Lung microvascular endothelial cell (primary cell): ENCODE results near the gene ZDHHC3. TPM values are rescaled to one million over a fixed set of nuclear protein-coding genes. Genes with fewer than 3 reads are reported as not detected.

Experiments
- DNase-seq, 2 donors: peaks; one replicate each; pipeline versions ENCODE4 v3.0.0 to v3.0.0-alpha.2; 2010; ENCODE audit warnings: low read depth in 2 of 2
- total RNA-seq: library from RNA; depleted of rRNA; stranded (reverse); fragments of >200 nt; gene quantifications from 2 replicates; pipeline ENCODE4 v1.2.1, GENCODE V29; 2014

Gene ZDHHC3
- total RNA-seq, 1 donor from 2014 or later: 61.5 TPM

DNA sequence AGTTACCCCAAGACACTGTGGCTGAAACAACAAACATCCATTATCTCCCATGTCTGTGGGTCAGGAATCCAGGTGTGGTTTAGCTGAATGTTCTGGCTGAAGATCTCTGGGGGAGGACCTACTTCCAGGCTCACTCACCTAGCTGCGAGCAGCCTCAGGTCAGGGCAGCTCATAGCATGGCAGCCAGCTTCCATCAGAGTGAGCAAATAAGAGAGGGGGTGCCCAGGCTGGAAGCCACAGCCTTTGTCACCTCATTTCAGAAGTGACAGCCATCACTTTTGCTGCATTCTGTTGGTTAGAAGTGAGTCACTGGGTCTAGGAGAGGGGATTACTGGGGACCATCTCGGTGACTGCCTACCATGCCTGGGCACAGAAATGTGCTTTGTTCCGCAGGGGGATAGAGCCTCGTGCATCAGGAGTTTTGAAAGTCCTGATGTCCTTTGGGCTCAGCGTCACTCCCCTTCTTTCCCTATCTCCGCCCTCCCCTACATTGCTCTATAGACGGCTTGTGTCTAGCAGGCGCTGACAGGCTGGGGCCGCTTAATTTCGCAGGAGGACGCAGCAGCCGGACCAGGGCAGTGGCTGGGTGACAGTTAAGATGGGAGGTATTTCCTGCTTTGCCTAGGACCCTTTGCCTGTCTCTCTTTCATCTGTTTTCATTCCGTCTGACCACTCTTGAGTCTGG lies 76.1 kb downstream of the ZDHHC3 start:
- no peak for DNase-seq

DNA sequence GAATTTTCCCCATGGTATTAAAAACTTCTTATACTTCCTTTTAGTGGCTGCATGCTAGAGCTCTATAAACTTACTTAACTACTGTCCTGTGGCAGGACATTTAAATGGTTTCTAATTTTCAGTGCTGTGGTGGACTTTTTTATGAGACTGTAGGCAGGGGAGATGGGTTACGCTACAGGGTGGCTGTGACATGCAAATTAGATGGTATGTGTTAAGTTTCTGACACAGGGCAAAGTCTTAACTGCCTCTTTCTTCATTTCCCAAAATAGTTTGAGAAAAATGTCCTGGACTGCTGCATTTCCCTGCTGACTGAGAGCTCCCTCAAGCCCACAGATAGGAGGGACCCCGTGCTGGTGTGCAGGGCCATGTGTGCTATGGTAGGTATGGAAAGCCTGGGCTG lies 79.5 kb downstream of the ZDHHC3 start:
- no peak for DNase-seq

- peak in 1 of 2 donors; percentile 28 for DNase-seq
These were observed 81.5 kb downstream of the ZDHHC3 start for GRCh38 chr3:44894485-44894884.

DNA sequence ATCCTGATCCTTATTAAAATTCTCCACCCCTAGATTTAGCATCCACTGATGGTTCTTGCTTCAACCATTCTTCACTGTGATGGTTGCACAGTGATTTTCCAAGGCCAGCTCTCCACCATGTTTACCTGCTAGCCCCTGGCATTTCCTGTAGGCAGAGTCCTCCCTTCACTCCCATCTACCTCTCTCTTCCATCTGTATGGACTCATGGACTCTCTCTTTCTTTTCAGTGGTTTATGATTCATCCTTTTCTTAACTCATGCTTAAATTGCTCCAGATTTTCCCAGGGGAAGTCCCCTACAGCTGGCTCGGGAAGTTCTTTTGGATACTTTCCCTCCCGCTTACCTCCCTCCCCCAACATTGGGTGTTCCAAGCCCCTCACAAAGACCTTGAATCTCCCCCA lies 82.9 kb downstream of the ZDHHC3 start:
- DNase-seq: peak in 1 of 2 donors; percentile 59

GRCh38 chr3:44892689-44893088 lies 83.3 kb downstream of the ZDHHC3 start:
- peak in 1 of 2 donors; percentile 56 for DNase-seq

- DNase-seq: no peak
These were observed 85.1 kb downstream of the ZDHHC3 start for GRCh38 chr3:44890852-44891251.

- DNase-seq: peak in 1 of 2 donors; percentile 32
These were observed 85.7 kb downstream of the ZDHHC3 start for GRCh38 chr3:44890258-44890657.

- DNase-seq: no peak
These were observed 88.9 kb downstream of the ZDHHC3 start for GRCh38 chr3:44887101-44887500.

DNA sequence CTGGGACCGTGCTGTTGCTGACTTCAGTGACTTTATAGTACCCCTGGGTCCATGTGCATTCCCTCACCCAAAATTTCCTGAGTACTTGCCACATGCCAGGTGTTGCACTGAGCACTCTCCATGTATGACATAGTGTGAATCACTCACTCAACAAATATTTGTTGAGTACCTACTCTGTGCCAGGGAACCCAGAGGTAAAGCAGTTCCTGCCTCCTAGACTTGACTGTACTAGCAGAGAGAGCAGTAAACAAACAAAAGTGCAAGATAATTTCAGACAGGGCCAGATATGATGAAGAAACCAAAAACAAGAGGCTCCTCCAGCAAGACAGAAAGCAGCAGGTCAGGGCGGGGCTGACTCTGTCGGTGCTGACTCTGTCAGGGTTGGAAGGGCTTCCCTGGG lies 89.4 kb downstream of the ZDHHC3 start:
- DNase-seq: no peak

DNA sequence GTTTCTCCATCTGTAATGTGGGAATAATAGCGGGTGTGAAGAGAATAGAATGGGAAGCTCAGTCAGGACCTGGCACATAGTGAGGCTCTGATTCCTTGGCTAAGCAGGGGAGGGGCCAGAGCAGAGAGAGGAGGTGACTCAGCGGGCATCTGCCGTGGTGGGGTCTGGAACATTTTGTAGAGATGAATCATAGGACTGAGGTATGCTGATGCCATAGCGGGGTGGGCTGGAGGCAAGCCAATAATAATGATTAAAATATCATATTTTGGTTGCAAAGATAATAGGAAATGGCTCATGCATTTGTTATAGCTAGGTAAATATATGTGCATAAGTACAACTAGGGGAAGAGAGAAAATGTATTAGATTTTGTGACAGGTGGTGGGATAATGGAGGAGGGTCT lies 90.4 kb downstream of the ZDHHC3 start:
- peak; percentile 94 to 96 for DNase-seq

DNA sequence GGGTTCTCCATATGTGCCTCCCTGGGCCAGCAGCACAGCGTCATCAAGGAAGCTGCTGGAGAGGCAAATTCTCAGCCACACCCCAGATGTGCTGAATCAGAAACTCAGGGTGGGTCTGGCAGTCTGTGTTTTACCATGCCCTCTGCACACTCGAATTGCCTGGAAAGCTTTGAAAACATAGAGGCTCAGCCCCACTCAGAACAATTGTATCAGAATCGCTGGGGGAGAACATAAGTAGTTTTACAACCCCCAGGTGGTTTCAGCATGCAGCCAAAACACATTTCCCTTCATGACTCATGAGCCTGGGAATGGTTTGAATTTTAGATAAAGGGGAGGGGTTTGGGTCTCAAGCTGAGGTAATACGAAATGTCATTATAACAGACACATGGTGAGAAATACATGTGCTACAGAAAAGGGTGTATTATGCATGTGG lies 92.0 kb downstream of the ZDHHC3 start:
- DNase-seq: peak; percentile 87 to 92

- DNase-seq: no peak
These were observed 92.6 kb downstream of the ZDHHC3 start for GRCh38 chr3:44883213-44883955.

- no peak for DNase-seq
These were observed 95.7 kb downstream of the ZDHHC3 start for GRCh38 chr3:44880284-44880683.

GRCh38 chr3:44877333-44877732 lies 98.6 kb downstream of the ZDHHC3 start:
- DNase-seq: no peak

DNA sequence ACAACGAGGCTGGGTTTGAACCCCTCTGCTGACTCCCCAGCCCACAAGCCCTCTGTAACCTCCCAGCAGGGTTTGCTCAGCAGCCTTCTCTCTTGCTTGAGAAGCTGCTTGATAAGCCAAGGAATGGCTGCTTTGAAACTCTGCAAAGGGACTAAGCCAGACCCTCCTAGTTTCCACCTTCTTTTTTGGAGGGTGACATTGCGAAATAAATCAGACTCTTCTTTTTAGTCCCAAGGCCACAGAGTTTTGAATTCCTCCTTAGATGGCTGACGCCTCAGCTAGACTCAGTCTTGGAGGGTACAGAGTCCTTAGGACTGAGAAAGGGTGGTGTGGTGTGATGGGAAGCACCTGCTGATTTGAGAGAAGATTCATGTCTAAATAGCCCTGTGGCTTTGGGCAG lies 100.4 kb downstream of the ZDHHC3 start:
- DNase-seq: no peak

Other genes starting within 250 kb of the ZDHHC3 start
- 2.4 and 3.4 TPM in 2 replicates for gene ZNF501, start 246.5 kb downstream of the ZDHHC3 start, total RNA-seq
- gene KIAA1143, start 214.6 kb downstream of the ZDHHC3 start, total RNA-seq: 12.2 and 14.1 TPM in 2 replicates
- 1.6 and 4.8 TPM in 2 replicates for gene KIF15, start 214.4 kb downstream of the ZDHHC3 start, total RNA-seq
- 8.5 and 9.5 TPM in 2 replicates for gene TMEM42, start 114.3 kb downstream of the ZDHHC3 start, total RNA-seq
- gene TGM4, start 101.6 kb downstream of the ZDHHC3 start, total RNA-seq: under 0.01 TPM in 1 of 2 replicates, not detected in the other
- gene EXOSC7, start 70 bp upstream of the ZDHHC3 start, total RNA-seq: 23.8 and 25.6 TPM in 2 replicates
- 0.20 and 0.22 TPM in 2 replicates for gene CLEC3B, start 50.1 kb upstream of the ZDHHC3 start, total RNA-seq
- gene CDCP1, start 170.2 kb upstream of the ZDHHC3 start, total RNA-seq: under 0.01 and 0.44 TPM in 2 replicates